Stimulated activated CD4-positive, alpha-beta T cell treated with anti-CD3 and anti-CD28 coated beads, Interleukin-12 subunit alpha, Interleukin-12 subunit beta, amount 100 ng/mL, for 48 hours (primary cell): ENCODE measurements around the gene CARD10.
"Not testable (repeated sequence)": the region's sequence is repeated elsewhere in the genome, so short reads cannot be mapped to it uniquely, and the experiment has no call there.

ENCODE experiments used
- DNase-seq, 3 donors: peaks; one replicate each; pipeline ENCODE4 v3.0.0-alpha.2; 2020; ENCODE audit warnings: low read depth in 2 of 3, low spot score in 1 of 3

The CARD10 gene

GRCh38 chr22:37555029-37555428 lies 35.8 kb upstream of the CARD10 start:
- no peak for DNase-seq

- no peak for DNase-seq
These were observed 34.5 kb upstream of the CARD10 start for GRCh38 chr22:37553725-37554124.

GRCh38 chr22:37552524-37553163 lies 33.4 kb upstream of the CARD10 start:
- DNase-seq: no peak

GRCh38 chr22:37551981-37552380 lies 32.8 kb upstream of the CARD10 start:
- no peak for DNase-seq

GRCh38 chr22:37550921-37551320 lies 31.7 kb upstream of the CARD10 start:
- DNase-seq: not testable (repeated sequence)

- no peak for DNase-seq
These were observed 30.5 kb upstream of the CARD10 start for GRCh38 chr22:37549704-37550059.

- no peak for DNase-seq
These were observed 28.1 kb upstream of the CARD10 start for GRCh38 chr22:37547251-37547741.

GRCh38 chr22:37546437-37547250 lies 27.4 kb upstream of the CARD10 start:
- no peak for DNase-seq

- no peak for DNase-seq
These were observed 26.7 kb upstream of the CARD10 start for GRCh38 chr22:37545703-37546436.

GRCh38 chr22:37544955-37545702 lies 25.9 kb upstream of the CARD10 start:
- DNase-seq: peak in 2 of 3 donors; percentile 58 to 67

GRCh38 chr22:37542959-37543358 lies 23.7 kb upstream of the CARD10 start:
- DNase-seq: no peak

- DNase-seq: not testable (repeated sequence)
These were observed 23.2 kb upstream of the CARD10 start for GRCh38 chr22:37542416-37542815.

GRCh38 chr22:37539790-37540189 lies 20.6 kb upstream of the CARD10 start:
- not testable (repeated sequence) for DNase-seq

- DNase-seq: peak; percentile 88 to 90 (median 90)
These were observed 19.6 kb upstream of the CARD10 start for GRCh38 chr22:37538590-37539357.

- no peak for DNase-seq
These were observed 15.9 kb upstream of the CARD10 start for GRCh38 chr22:37535159-37535558.

- no peak for DNase-seq
These were observed 15.2 kb upstream of the CARD10 start for GRCh38 chr22:37534445-37534844.

GRCh38 chr22:37533995-37534394 lies 14.8 kb upstream of the CARD10 start:
- no peak for DNase-seq

GRCh38 chr22:37529652-37530345 lies 10.6 kb upstream of the CARD10 start:
- DNase-seq: no peak

GRCh38 chr22:37527952-37528351 lies 8.7 kb upstream of the CARD10 start:
- not testable (repeated sequence) for DNase-seq
